Kidney capillary endothelial cell (primary cell): Measurements from ENCODE around the gene NDUFA9.
A peak's percentile ranks its signal among the peaks of the same experiment; 100 is the strongest.

Source experiments
- DNase-seq: peaks from one replicate; pipeline ENCODE4 v3.0.0-alpha.2; 2018; ENCODE audit warnings: low spot score

The NDUFA9 gene

DNA sequence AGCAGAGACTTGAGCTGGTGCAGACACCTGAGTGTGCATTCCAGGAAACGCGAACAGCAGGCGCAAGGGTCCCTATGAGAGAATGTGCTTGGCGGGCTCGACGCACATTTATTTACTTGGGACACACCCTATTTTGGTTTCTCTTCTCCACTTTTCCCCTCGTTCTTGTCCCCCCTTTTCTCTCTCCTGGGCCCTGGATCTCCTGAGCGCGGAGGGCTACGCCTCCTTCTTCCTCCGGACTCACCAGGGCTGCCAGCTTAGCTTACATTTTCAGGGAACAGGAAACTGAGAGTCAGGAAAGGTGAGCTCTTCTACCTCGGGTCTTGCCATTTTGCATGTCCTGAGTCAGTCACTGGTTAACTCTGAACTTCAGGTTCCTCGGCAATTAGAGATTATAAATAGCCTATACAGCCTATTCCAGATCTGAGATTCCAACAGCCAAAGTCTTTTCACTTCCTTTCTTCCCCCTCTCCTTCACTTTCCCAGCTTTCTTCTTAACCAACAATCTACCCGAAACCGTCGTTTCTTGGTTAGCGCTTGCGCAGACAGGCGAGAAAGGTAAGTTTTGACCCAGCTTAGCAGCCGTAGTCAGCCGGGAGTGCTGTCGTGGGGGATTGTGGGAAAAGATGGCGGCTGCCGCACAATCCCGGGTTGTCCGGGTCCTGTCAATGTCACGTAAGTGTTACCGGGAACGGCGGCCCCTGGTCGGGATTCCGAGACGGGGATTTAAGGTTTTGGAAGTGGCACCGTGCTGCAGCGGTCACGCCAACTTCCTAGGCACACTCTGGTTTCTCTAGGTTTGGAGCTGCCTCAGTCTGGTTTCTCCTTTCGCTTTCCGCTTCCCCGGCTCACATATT lies at the start of gene NDUFA9, which contains the start of gene AKAP3:
Gene NDUFA9, plus strand, starts transcription at position 614 of the 857 bp plus-strand sequence. Its CDS starts 13 bp downstream, at position 627.
Gene AKAP3, minus strand, starts transcription at position 551 of the 857 bp plus-strand sequence. CDS start 10,855 bp downstream, outside the sequence.
- DNase-seq, result peak; percentile 85

GRCh38 chr12:4603421-4603820 lies 45.5 kb upstream of the NDUFA9 start:
- no peak for DNase-seq

GRCh38 chr12:4603946-4604345 lies 45.0 kb upstream of the NDUFA9 start:
- no peak for DNase-seq

DNA sequence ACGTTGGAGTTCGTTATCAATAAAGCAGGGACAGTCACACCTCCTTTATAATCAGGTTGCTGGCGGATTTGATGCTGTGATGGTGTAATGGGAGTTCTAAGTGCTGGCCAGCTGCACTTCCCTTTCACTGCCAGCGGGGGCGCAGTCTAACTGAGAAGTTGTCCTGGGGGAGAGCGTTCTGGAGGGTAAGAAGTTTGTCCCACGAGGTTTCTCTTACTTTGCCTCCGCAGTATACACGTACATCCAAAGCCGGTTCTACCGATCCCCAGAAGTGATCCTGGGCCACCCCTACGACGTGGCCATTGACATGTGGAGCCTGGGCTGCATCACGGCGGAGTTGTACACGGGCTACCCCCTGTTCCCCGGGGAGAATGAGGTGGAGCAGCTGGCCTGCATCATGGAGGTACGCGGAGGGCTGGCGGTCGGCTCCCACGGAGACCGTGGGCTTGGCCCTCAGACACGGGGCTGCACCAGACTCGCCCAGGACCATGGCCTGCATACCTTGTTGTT lies 44.2 kb upstream of the NDUFA9 start:
- DNase-seq, result peak; percentile 81

DNA sequence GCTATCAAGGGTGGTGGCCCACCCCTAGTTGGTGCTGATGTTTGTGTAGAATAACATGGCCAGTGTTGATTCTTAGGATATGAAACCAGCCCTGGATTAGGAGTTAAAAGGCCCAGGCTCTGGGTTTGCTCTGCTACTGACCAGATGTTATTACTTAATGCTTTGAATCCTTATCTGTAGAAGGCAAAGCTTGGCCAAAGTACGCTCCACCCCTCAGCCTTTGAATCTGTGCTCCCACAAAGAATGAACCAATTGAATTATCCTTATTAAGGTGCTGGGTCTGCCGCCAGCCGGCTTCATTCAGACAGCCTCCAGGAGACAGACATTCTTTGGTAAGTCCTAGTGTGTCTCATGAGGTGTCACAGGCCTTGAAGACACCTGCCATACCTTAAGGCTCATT lies 41.9 kb upstream of the NDUFA9 start:
- no peak for DNase-seq

DNA sequence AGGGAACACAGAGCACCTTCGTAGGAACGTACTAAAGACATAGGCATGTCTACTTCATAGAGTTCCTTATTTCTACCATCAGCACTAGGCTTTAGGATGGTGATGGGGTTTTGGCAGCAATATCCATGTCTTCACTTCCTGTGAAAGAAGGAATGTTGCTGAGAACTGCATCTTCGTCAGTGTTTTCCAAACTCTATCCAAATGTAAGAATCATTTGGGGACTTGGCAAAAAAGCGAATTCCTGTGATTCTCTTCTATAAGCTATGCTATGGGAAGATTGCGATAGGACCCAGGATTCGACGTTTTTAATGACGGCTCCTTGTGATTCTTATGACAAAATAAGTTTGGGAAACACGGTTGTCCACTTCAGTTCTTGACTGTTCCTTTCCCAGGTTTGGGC lies 39.8 kb upstream of the NDUFA9 start:
- no peak for DNase-seq

DNA sequence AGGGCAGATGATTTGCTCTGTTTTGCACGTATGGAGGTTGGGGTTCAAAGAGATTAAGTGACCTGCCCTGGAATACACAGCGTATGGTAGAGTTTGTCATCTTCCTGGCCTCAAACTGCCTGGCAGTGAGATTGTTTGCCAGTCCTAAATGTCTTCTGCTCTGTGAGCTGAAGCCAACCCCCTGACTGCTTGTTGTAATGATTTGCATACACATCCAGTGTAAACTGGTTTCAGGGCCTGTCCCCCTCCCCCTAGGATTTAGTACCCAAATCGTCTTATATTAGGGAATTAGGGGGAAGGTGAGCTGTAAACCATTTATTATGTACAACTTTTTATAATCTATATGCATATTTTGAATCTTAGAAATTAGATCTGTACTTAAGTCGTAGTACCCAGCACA lies 38.4 kb upstream of the NDUFA9 start:
- DNase-seq, result no peak

GRCh38 chr12:4615667-4616066 lies 33.2 kb upstream of the NDUFA9 start:
- no peak for DNase-seq

GRCh38 chr12:4621511-4621910 lies 27.4 kb upstream of the NDUFA9 start:
- peak; percentile 18 for DNase-seq

DNA sequence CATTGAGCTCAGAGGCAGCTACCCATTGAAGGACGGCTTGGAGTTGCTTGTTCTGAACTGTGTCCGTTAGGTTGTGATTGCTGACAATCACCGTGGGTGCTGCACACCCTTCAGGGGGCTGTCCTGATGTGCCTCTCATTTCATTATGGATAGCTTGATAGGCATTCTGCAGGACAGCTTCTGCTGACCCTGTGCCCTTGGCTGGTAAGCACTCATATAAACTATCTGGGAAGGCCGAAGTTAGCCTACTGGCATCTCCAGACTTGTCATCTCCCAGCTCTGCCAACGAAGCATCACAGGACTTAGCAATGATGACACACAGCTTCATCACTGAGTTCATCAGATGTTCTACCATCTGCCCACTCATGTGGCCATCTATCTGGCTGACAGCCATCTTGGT lies 22.4 kb upstream of the NDUFA9 start:
- DNase-seq, result no peak

GRCh38 chr12:4628406-4628805 lies 20.5 kb upstream of the NDUFA9 start:
- no peak for DNase-seq

DNA sequence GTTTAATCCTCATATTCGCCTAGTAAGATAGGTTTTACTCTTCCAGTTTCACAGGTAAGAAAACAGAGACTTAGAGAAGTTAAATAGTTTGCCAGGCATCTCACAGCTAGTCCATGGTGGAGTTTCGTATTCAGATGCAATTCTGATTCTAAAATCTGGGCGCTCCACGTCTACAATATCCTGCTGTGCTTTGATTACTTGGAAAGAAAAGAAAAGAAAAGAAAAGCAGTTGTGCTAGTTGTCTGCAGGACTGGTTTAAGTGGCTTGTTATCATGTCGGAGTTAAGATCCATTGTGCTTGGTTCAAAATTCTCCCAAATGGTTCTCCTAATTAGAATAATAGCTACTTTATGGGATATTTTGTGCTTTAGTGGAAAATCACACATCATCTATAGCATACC lies 18.7 kb upstream of the NDUFA9 start:
- DNase-seq, result no peak

GRCh38 chr12:4643747-4644146 lies 5.2 kb upstream of the NDUFA9 start:
- no peak for DNase-seq

DNA sequence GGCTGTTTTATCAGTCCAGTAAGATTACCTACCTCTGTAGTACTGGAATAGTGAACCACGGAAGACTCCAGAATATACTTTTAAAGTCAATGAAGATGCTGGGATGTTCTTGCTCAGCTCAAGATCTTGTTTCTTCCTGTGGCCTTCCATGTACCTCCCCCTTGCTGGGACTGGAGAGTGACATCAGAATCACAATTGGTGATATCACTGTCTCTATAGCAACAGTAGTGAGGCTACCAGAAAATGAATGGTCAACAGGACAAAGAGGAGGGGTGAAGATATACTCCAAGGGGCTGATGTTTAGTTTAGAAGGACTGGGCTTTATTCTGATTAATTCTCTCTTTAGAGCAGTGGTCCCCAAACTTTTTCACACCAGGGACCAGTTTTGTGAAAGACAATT lies 3.9 kb upstream of the NDUFA9 start:
- no peak for DNase-seq

DNA sequence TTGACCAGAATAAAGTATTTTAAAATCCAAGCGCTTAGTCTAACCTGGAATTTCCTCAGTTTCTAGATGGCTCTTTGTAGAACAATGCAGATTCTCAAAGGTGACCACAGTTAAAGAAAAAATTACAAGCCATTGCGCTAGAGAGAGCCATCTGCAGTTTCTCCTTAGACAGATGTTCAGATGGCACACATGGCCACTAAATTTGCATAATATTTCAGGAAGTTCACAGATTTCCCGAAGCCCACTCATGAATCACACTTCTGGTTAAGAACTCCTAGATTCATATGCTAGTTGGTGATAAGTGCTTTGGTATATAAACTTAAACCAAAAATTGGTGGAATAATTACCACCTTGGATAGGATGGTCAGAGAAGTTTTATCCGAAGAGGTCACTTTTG lies 812 bp upstream of the NDUFA9 start:
- no peak for DNase-seq

- no peak for DNase-seq
Observed at GRCh38 chr12:4649358-4649661, 396 bp downstream of the NDUFA9 start.

GRCh38 chr12:4653257-4653656 lies 4.3 kb downstream of the NDUFA9 start:
- no peak for DNase-seq

DNA sequence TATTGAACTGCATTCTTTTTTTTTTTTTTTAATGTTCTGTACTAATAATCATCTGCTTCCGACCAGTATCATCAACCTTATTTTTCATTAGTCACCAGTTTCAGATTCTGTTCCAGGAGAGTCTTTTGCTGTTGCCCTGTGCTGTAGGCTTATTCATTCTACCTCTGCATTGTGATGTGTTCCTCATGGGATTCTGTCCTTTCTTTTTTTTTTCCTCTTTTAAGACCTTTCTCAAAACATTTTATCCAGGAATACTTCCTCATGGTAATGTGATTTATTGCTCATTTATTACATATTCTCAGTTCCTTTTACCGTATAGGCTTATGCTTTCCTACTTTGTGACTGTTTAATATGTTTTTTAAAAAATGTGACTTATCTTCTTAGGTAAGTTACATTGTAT lies 4.8 kb downstream of the NDUFA9 start:
- no peak for DNase-seq

- DNase-seq, result peak; percentile 18
Observed at GRCh38 chr12:4663971-4664505, 15.1 kb downstream of the NDUFA9 start.

- DNase-seq, result no peak
Observed at GRCh38 chr12:4665236-4665635, 16.3 kb downstream of the NDUFA9 start.

GRCh38 chr12:4679711-4680110 lies 30.8 kb downstream of the NDUFA9 start:
- DNase-seq, result no peak

DNA sequence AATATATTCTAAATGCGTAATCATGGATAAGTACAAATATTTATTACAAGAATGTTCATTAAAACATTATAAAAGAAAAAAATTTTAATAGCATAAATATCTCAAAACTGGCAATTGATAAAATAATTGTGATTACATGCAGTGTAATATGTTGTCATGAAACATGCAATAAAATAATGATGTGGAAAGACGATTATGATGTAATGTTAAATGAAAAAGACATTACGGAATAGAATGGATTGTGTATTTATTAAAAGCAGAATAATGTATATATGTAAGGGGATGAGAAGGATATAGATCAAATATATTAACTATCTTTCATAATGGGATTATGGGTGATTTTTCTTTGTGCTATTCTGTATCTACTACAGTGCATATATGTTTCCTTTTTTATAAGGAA lies 32.8 kb downstream of the NDUFA9 start:
- DNase-seq, result no peak

DNA sequence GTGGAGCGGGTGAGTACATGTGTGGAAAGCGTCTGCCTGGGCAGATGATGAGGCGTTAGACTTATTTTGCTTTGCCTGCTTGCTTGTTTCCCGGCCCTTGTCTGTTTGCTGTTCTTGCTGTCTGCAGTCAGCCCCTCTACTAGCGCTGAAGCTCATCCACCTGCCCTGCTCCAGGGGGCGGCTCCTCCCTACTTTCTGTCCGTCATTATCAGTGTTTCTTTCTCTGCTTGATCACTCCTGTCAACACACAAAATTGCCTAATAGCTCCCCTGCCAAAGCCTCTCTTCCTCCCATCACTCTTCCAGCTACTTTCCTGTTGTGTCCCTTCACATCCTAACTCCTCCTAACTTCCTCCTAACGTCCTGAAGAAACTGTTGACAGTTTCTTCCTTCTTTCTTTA lies 36.4 kb downstream of the NDUFA9 start:
- no peak for DNase-seq

DNA sequence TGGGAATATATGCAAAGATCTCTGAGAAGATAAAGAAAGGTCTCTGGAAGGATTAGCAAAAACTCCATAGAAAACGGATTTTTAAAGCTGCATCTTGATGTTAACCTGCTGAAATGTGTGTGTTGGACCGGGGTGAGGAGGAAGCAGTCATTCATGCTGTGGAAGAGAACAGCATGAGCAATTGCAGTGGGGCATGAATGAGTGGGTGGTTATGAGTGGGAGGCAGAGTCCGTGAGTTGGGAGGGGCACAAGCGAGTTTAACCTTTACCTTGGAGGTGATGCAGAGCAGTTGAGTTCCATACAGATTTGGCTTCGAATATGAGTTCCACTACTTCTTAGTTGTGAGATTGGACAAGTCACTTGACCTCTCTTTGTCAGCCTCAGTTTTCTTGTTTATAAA lies 41.8 kb downstream of the NDUFA9 start:
- no peak for DNase-seq
